Activated T-cell treated with anti-CD3 and anti-CD28 coated beads for 1 hour (primary cell): ENCODE data around the gene CAMTA2.

Experiments
- DNase-seq: peaks from one replicate; pipeline ENCODE4 v3.0.0-alpha.2; 2020; ENCODE audit warnings: low read depth

CAMTA2 gene

GRCh38 chr17:4999430-5000093 is 12.1 kb upstream of the CAMTA2 start:
- no peak for DNase-seq

GRCh38 chr17:4998732-4999429 is 11.4 kb upstream of the CAMTA2 start:
- no peak for DNase-seq

DNA sequence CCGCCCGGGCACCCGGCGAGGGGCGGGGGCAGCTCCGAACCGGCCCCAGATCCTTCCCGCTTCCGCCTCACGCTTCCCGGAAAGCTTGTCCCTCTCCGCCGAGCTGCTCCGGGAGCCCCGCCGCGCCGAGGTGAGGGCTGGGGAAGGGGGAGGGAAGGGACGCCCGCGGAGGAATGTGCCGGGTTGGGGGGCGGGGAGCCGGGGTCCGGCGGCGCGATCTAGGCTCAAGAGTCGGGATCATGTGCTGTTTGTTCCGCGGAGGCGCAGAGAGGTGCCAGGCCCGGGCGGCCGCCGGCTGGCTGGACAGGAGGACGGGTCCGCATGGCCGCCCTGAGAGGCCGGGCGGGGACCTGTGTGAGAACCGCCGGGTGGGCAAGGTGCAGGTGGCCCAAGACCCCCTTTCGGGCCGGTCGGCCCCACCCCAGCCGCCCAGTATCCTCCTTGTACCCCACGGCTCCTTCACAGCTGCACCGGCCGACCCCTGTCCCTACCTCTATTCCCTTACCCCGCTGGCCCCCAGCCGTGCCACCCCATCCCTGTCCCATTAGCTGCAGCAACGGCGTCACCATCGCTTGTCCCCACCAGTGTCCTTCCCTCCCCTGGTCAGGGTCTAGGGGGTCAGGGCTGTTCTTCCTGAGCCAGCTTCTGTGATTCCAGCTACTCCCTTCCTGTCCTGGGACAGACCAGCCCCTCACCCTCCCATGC is 10.7 kb upstream of the CAMTA2 start:
- DNase-seq: no peak

GRCh38 chr17:4997302-4998026 is 10.0 kb upstream of the CAMTA2 start, which contains the start of the genes INCA1 and KIF1C:
INCA1 (minus strand) TSS chr17:4997522; CDS start chr17:4994437, 3,085 bp downstream.
KIF1C (plus strand) TSS chr17:4997950; CDS start chr17:5000247, 2,297 bp downstream.
- DNase-seq: peak; percentile 86

- DNase-seq: no peak
These were observed 6.7 kb upstream of the CAMTA2 start for GRCh38 chr17:4994081-4994595.

DNA sequence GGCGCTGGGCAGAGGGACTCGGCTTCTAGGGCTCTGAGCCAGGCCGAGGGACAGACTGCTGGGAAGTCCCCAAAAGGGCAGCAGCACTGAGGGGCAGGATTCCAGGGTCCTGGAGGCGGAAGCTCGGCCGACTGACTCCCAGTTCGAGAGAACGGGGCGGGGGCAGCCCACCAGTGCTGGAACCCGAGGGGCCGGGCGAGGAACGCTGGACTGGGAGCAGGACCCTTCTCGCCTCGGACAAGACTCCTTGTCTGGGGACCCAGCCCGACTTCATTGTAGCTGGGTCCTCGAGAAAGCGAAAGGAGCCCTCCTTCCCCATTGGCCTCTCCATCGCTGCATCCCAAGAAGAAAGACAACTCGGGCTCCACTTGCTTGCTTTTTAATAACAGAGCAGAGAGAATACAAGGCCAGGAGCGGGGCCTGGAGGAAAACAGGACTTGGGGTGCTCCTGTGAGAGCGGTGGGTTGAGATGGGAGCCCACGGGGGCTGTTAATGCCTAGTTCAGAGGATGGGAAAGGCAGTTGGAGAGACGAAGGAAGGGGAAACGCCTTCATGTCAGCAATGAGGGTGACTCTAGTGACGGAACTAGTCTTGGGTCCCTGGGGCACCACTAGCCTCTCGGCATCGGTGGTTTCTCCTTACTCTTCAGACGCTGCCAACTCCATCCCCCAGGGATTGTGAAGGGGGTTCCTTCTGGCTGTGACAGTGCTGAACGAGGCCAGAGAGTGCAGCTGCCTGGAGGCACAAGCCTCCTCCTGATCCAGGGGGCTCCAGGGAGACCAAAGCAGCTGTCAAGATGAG is 492 bp upstream of the CAMTA2 start:
- DNase-seq: no peak

DNA sequence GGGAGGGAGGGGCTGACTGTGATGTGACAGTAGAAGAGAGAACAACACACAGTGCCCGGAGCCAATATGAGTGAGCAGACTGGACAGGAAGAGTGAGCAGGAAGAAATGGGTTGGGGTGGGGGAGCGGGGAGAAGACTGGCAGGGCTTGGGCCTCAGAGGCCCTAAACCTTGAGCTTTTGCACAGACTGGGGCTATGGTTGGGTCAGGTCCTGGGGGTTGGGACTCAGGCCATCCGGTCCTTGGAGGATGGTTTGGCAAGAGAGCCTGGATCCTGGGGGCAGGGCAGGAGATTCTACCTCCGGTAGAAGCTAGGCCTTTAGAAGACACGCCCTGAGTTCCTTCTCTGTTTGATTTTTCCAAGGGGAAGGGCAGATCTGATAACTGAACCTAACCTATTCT is 1.1 kb downstream of the CAMTA2 start:
- DNase-seq: no peak

DNA sequence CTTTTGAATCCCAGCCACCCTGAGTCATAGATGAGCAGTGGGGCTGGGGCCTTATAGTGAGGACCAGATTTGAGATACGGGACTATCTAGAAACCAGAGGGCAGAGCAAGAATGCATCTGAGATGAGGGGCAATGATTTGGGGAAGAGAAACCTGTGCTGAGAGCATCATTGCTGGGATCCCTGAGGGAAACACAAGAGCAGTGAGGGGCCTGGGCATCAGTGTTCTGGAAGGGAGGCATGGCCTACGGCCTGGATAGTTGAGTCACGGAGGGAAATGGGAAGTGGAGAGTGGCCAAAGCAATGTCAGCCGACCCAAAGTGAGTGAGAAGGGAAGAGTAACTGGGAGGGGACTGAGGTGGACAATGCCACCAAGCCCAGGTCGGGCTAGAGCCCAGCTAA is 5.2 kb downstream of the CAMTA2 start:
- DNase-seq: no peak

GRCh38 chr17:4980644-4981216 is 6.7 kb downstream of the CAMTA2 start:
- DNase-seq: no peak

GRCh38 chr17:4978726-4979125 is 8.7 kb downstream of the CAMTA2 start:
- DNase-seq: no peak

GRCh38 chr17:4974115-4974670 is 13.3 kb downstream of the CAMTA2 start:
- DNase-seq: no peak

GRCh38 chr17:4973256-4974114 is 14.0 kb downstream of the CAMTA2 start:
- DNase-seq: no peak

- DNase-seq: no peak
These were observed 14.7 kb downstream of the CAMTA2 start for GRCh38 chr17:4972752-4973151.

DNA sequence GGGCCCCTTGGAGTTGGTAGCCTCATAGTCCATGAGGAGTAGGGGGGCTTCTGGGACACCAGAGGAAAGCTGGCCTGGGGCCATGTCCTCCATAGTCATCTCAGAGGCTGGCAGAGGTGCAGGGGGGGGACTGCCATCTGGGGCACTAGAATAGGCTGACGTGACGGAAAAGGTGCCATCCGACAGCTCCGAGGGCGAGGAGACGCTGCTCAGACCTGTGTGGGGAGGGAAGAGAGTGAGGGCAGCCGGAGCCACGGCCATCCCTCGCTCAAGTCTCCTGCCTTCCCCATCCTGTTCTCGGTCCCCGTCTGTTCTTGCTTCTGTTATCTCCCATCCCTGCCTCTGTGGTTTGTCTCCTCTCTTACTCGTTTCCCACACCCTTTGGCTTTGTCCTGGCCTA is 15.2 kb downstream of the CAMTA2 start:
- no peak for DNase-seq

DNA sequence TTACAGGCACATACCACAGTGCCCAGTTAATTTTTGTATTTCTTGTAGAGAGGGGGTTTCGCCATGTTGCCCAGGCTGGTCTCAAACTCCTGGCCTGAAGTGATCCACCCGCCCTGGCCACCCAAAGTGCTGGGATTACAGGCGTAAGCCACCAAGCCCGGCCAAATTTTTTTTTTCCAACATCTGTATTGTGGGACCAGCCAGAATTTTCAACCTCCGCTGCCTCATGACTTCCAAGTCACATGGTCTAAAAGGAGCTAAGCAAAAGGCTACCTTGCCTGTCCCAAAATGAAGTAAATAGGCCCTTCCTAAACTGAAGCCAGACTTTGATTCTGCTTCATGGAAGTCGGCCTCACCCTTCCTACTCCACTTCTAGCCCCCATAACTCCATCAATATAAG is 15.6 kb downstream of the CAMTA2 start:
- DNase-seq: no peak

GRCh38 chr17:4970273-4970672 is 17.2 kb downstream of the CAMTA2 start:
- no peak for DNase-seq

GRCh38 chr17:4969551-4970173 is 17.8 kb downstream of the CAMTA2 start:
- no peak for DNase-seq

GRCh38 chr17:4969047-4969550 is 18.4 kb downstream of the CAMTA2 start:
- no peak for DNase-seq

DNA sequence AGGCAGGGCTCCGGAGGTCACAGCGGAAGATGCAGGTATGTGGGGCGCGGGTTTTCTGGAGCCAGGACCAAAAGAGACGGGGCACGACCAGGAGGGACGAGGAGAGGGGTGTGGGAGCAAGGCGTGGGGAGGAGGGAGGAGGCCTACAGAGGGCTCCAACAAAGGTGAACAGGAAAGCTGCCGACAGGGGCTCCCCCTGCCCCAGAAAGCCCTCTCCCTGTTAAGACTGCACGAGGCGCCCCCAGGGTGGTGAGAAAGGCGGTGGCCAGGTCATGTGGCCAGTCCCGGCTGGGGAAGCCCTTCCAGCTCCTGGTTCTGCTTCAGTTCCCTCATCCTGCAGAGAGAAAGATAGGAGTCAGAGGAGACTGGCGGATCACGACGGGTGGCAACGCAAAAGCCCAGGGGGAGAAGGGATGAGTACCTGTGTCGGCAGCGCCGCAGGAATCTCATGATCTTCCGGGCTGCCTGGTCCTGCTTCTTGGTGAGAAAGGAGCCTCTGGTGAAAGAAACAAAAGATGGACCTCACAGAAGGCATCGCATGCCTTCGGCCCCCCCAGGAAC is 18.9 kb downstream of the CAMTA2 start:
- no peak for DNase-seq
